ENCODE results near the gene ATP6V1B1.

DNA sequence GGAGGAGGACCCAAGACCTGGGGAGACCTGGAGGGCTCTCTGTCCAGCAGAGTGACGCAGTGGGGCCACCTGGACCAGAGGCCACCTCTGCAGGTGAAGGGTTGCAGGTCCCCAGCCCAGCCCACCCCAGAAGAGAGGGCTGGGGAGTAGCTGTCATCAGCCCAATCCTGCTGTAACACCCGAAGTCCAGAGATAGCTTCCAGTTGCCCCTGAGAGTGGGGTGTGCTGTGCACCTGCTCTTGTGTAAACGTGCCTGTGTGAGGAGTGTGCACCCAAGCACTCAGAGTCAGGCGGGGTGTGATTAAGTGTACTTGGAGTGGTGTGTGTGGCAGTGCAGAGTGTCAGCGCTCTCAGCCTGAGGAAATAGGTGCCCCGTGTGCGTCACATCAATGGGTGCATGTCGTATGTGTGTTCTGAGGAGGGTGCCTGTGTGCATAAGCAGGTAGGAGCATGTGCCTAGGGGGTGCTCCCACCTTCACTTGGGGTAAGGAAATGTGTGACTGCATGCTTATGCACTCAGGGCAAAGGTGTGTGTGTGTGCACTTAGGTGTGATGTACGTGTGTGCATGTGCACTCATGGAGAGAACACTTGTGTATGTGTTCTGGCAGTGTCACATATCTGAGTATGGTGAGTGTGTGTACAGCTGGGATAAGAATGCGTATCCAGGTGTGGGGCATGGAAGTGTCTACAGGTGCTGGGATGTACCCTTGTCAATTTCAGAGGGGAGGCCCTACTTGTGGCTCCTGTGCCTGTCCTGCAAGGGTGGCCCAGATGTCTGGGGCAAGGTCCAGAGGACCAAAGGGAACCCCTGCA lies 672 bp downstream of the ATP6V1B1 start:
- TF ChIP-seq POLR2A (IDR thresholded peaks at IDR 0.05) = no peak
- TF ChIP-seq, protein P1, sequence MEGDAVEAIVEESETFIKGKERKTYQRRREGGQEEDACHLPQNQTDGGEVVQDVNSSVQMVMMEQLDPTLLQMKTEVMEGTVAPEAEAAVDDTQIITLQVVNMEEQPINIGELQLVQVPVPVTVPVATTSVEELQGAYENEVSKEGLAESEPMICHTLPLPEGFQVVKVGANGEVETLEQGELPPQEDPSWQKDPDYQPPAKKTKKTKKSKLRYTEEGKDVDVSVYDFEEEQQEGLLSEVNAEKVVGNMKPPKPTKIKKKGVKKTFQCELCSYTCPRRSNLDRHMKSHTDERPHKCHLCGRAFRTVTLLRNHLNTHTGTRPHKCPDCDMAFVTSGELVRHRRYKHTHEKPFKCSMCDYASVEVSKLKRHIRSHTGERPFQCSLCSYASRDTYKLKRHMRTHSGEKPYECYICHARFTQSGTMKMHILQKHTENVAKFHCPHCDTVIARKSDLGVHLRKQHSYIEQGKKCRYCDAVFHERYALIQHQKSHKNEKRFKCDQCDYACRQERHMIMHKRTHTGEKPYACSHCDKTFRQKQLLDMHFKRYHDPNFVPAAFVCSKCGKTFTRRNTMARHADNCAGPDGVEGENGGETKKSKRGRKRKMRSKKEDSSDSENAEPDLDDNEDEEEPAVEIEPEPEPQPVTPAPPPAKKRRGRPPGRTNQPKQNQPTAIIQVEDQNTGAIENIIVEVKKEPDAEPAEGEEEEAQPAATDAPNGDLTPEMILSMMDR (IDR thresholded peaks at IDR 0.05) = no peak
